ENCODE measurements around the gene PLAC1.
A peak's percentile ranks its signal among the peaks of the same experiment; 100 is the strongest.

The PLAC1 gene

DNA sequence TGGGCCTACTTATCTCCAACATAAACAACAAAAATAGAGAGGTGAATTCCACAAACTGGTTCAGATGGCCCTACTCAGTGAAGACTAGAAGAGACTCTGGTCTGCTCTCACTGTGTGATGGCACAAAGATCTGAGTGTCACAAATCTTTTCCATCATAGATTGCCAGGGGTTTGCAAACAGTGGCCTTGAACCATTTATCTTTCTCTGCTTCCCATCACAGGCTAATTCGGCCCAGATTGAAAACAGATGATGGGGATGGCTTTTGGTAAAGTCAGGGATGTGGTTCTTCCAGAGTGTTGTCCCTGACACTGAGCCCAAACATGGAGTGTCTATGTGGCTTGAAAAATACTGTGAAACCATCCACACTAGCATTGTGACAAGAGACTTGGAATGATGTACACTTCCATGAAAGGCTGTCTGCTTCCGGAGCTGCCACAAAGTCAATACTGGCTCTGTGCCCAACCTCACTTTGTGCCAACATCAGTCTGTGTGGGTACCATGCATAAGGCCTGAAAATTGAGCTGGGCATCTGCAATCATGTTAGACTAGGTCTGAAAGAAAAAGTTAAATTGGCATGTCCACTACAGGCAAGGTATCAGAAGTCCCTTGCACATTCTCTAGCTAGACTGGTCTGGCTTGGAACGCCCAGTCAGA, 25.2 kb upstream of the PLAC1 start:
- no peak for DNase-seq (ENCODE audit: extremely low read depth, low read depth)
- H3K4me3 ChIP-seq (replicated peaks; ENCODE audit: low read depth, low read length), result no peak overlapping the region
- TF ChIP-seq, protein P1, sequence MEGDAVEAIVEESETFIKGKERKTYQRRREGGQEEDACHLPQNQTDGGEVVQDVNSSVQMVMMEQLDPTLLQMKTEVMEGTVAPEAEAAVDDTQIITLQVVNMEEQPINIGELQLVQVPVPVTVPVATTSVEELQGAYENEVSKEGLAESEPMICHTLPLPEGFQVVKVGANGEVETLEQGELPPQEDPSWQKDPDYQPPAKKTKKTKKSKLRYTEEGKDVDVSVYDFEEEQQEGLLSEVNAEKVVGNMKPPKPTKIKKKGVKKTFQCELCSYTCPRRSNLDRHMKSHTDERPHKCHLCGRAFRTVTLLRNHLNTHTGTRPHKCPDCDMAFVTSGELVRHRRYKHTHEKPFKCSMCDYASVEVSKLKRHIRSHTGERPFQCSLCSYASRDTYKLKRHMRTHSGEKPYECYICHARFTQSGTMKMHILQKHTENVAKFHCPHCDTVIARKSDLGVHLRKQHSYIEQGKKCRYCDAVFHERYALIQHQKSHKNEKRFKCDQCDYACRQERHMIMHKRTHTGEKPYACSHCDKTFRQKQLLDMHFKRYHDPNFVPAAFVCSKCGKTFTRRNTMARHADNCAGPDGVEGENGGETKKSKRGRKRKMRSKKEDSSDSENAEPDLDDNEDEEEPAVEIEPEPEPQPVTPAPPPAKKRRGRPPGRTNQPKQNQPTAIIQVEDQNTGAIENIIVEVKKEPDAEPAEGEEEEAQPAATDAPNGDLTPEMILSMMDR (IDR thresholded peaks at IDR 0.05; ENCODE audit: low read depth, low read length, missing control alignments), result no peak

GRCh38 chrX:134682081-134682480, 23.8 kb upstream of the PLAC1 start:
- no peak overlapping the region for H3K4me3 ChIP-seq (replicated peaks; ENCODE audit: low read depth, low read length)
- no peak for DNase-seq (ENCODE audit: extremely low read depth, low read depth)
- TF ChIP-seq, protein P1 (IDR thresholded peaks at IDR 0.05; ENCODE audit: low read depth, low read length, missing control alignments), result no peak

- TF ChIP-seq, protein P1 (IDR thresholded peaks at IDR 0.05; ENCODE audit: low read depth, low read length, missing control alignments), result no peak
- DNase-seq (ENCODE audit: extremely low read depth, low read depth), result no peak
- H3K4me3 ChIP-seq (replicated peaks; ENCODE audit: low read depth, low read length), result no peak overlapping the region
These were observed 21.4 kb upstream of the PLAC1 start for GRCh38 chrX:134679644-134680043.

- H3K4me3 ChIP-seq (replicated peaks; ENCODE audit: low read depth, low read length), result no peak overlapping the region
- peak; percentile 59 for DNase-seq (ENCODE audit: extremely low read depth, low read depth)
These were observed 20.9 kb upstream of the PLAC1 start for GRCh38 chrX:134679221-134679620.

DNA sequence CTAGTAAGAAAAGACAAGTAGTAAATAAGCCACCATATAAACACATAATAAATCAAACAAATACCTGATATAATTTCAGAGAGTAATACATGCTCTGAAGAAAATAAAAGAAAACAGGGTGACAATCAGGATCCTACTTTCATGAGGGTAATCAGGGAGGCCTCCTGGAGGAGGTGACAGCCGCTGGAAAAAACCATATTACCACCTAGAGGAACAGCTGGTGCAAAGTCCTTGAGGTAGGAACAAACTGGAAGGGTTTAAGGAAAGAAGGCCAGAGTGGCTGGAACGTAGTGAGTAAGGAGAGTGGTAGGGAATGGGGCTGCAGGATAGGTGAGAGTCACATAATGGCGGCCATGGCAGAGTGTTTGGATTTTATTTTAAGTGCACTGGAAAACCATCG, 19.1 kb upstream of the PLAC1 start:
- TF ChIP-seq, protein P1 (IDR thresholded peaks at IDR 0.05; ENCODE audit: low read depth, low read length, missing control alignments), result no peak
- DNase-seq (ENCODE audit: extremely low read depth, low read depth), result no peak
- H3K4me3 ChIP-seq (replicated peaks; ENCODE audit: low read depth, low read length), result no peak overlapping the region

More at GRCh38 chrX:134679221-134679620, 20.9 kb upstream of the PLAC1 start:
- TF ChIP-seq, protein P1 (IDR thresholded peaks at IDR 0.05; ENCODE audit: low read depth, low read length, missing control alignments), result no peak

- TF ChIP-seq, protein P1 (IDR thresholded peaks at IDR 0.05; ENCODE audit: low read depth, low read length, missing control alignments), result no peak
- no peak for DNase-seq (ENCODE audit: extremely low read depth, low read depth)
- no peak overlapping the region for H3K4me3 ChIP-seq (replicated peaks; ENCODE audit: low read depth, low read length)
These were observed 18.2 kb upstream of the PLAC1 start for GRCh38 chrX:134676436-134676835.

GRCh38 chrX:134673123-134673522, 14.9 kb upstream of the PLAC1 start:
- TF ChIP-seq, protein P1 (IDR thresholded peaks at IDR 0.05; ENCODE audit: low read depth, low read length, missing control alignments), result no peak
- H3K4me3 ChIP-seq (replicated peaks; ENCODE audit: low read depth, low read length), result no peak overlapping the region
- DNase-seq (ENCODE audit: extremely low read depth, low read depth), result no peak
